Measurements from ENCODE around the gene CYB5R2.

The CYB5R2 gene

GRCh38 chr11:7651140-7651551, 22.2 kb downstream of the CYB5R2 start:
- Histone ChIP-seq H3K27ac (ENCODE audit: low read length) (no peak overlapping the region), H3K4me3 (ENCODE audit: low read length) (no peak overlapping the region), H3K9ac (ENCODE audit: low read length) (no peak overlapping the region), H3K27me3 (ENCODE audit: control insufficient read depth, insufficient read depth, low read length) (no peaks in the 10 kb centered on the region), H3K4me1 (ENCODE audit: control insufficient read depth, low read depth, low read length) (no peaks in the 10 kb centered on the region), H3K9me3 (ENCODE audit: control insufficient read depth, low read depth, low read length) (no peaks in the 10 kb centered on the region), H3K36me3 (ENCODE audit: control insufficient read depth, low read depth, low read length) (no peaks in the 10 kb centered on the region)

GRCh38 chr11:7648264-7648663, 25.0 kb downstream of the CYB5R2 start:
- H3K4me3 ChIP-seq (ENCODE audit: low read length): no peak overlapping the region
- H3K9me3 ChIP-seq (ENCODE audit: control insufficient read depth, low read depth, low read length): no peaks in the 10 kb centered on the region
- no peaks in the 10 kb centered on the region for H3K36me3 ChIP-seq (ENCODE audit: control insufficient read depth, low read depth, low read length)
- H3K9ac ChIP-seq (ENCODE audit: low read length): no peak overlapping the region
- H3K27me3 ChIP-seq (ENCODE audit: control insufficient read depth, insufficient read depth, low read length): no peaks in the 10 kb centered on the region
- no peak overlapping the region for H3K27ac ChIP-seq (ENCODE audit: low read length)
- H3K4me1 ChIP-seq (ENCODE audit: control insufficient read depth, low read depth, low read length): no peaks in the 10 kb centered on the region

- H3K4me1 ChIP-seq (ENCODE audit: control insufficient read depth, low read depth, low read length): no peaks in the 10 kb centered on the region
- H3K27me3 ChIP-seq (ENCODE audit: control insufficient read depth, insufficient read depth, low read length): no peaks in the 10 kb centered on the region
- no peak overlapping the region for H3K9ac ChIP-seq (ENCODE audit: low read length)
- no peaks in the 10 kb centered on the region for H3K36me3 ChIP-seq (ENCODE audit: control insufficient read depth, low read depth, low read length)
- H3K27ac ChIP-seq (ENCODE audit: low read length): no peak overlapping the region
- no peaks in the 10 kb centered on the region for H3K9me3 ChIP-seq (ENCODE audit: control insufficient read depth, low read depth, low read length)
- H3K4me3 ChIP-seq (ENCODE audit: low read length): no peak overlapping the region
Measured at GRCh38 chr11:7646866-7647265, 26.4 kb downstream of the CYB5R2 start.

GRCh38 chr11:7645206-7645605, 28.1 kb downstream of the CYB5R2 start:
- Histone ChIP-seq H3K27ac (ENCODE audit: low read length) (no peak overlapping the region), H3K4me3 (ENCODE audit: low read length) (no peak overlapping the region), H3K36me3 (ENCODE audit: control insufficient read depth, low read depth, low read length) (no peaks in the 10 kb centered on the region), H3K9ac (ENCODE audit: low read length) (no peak overlapping the region), H3K4me1 (ENCODE audit: control insufficient read depth, low read depth, low read length) (no peaks in the 10 kb centered on the region), H3K27me3 (ENCODE audit: control insufficient read depth, insufficient read depth, low read length) (no peaks in the 10 kb centered on the region), H3K9me3 (ENCODE audit: control insufficient read depth, low read depth, low read length) (no peaks in the 10 kb centered on the region)

GRCh38 chr11:7643314-7643713, 30.0 kb downstream of the CYB5R2 start:
- Histone ChIP-seq H3K4me3 (ENCODE audit: low read length) (no peak overlapping the region), H3K27ac (ENCODE audit: low read length) (no peak overlapping the region), H3K9me3 (ENCODE audit: control insufficient read depth, low read depth, low read length) (no peaks in the 10 kb centered on the region), H3K9ac (ENCODE audit: low read length) (no peak overlapping the region), H3K36me3 (ENCODE audit: control insufficient read depth, low read depth, low read length) (no peaks in the 10 kb centered on the region), H3K4me1 (ENCODE audit: control insufficient read depth, low read depth, low read length) (no peaks in the 10 kb centered on the region), H3K27me3 (ENCODE audit: control insufficient read depth, insufficient read depth, low read length) (no peaks in the 10 kb centered on the region)

GRCh38 chr11:7642747-7643146, 30.6 kb downstream of the CYB5R2 start:
- H3K27me3 ChIP-seq (ENCODE audit: control insufficient read depth, insufficient read depth, low read length): no peaks in the 10 kb centered on the region
- H3K4me3 ChIP-seq (ENCODE audit: low read length): no peak overlapping the region
- H3K9ac ChIP-seq (ENCODE audit: low read length): no peak overlapping the region
- no peak overlapping the region for H3K27ac ChIP-seq (ENCODE audit: low read length)
- no peaks in the 10 kb centered on the region for H3K36me3 ChIP-seq (ENCODE audit: control insufficient read depth, low read depth, low read length)
- H3K4me1 ChIP-seq (ENCODE audit: control insufficient read depth, low read depth, low read length): no peaks in the 10 kb centered on the region
- no peaks in the 10 kb centered on the region for H3K9me3 ChIP-seq (ENCODE audit: control insufficient read depth, low read depth, low read length)

- no peak overlapping the region for H3K4me3 ChIP-seq (ENCODE audit: low read length)
- H3K9ac ChIP-seq (ENCODE audit: low read length): no peak overlapping the region
- H3K27me3 ChIP-seq (ENCODE audit: control insufficient read depth, insufficient read depth, low read length): no peaks in the 10 kb centered on the region
- no peaks in the 10 kb centered on the region for H3K36me3 ChIP-seq (ENCODE audit: control insufficient read depth, low read depth, low read length)
- no peak overlapping the region for H3K27ac ChIP-seq (ENCODE audit: low read length)
- peaks cover 5% of the 10 kb centered on the region for H3K4me1 ChIP-seq (ENCODE audit: control insufficient read depth, low read depth, low read length)
- no peaks in the 10 kb centered on the region for H3K9me3 ChIP-seq (ENCODE audit: control insufficient read depth, low read depth, low read length)
Measured at GRCh38 chr11:7640816-7641215, 32.5 kb downstream of the CYB5R2 start.

- no peaks in the 10 kb centered on the region for H3K27me3 ChIP-seq (ENCODE audit: control insufficient read depth, insufficient read depth, low read length)
- H3K36me3 ChIP-seq (ENCODE audit: control insufficient read depth, low read depth, low read length): no peaks in the 10 kb centered on the region
- peaks cover 5% of the 10 kb centered on the region for H3K4me1 ChIP-seq (ENCODE audit: control insufficient read depth, low read depth, low read length)
- no peak overlapping the region for H3K9ac ChIP-seq (ENCODE audit: low read length)
- H3K4me3 ChIP-seq (ENCODE audit: low read length): no peak overlapping the region
- no peaks in the 10 kb centered on the region for H3K9me3 ChIP-seq (ENCODE audit: control insufficient read depth, low read depth, low read length)
- no peak overlapping the region for H3K27ac ChIP-seq (ENCODE audit: low read length)
Measured at GRCh38 chr11:7639643-7640025, 33.7 kb downstream of the CYB5R2 start.

- Histone ChIP-seq H3K9me3 (ENCODE audit: control insufficient read depth, low read depth, low read length) (no peaks in the 10 kb centered on the region), H3K27ac (ENCODE audit: low read length) (no peak overlapping the region), H3K36me3 (ENCODE audit: control insufficient read depth, low read depth, low read length) (no peaks in the 10 kb centered on the region), H3K4me1 (ENCODE audit: control insufficient read depth, low read depth, low read length) (peaks cover 5% of the 10 kb centered on the region), H3K9ac (ENCODE audit: low read length) (no peak overlapping the region), H3K4me3 (ENCODE audit: low read length) (no peak overlapping the region), H3K27me3 (ENCODE audit: control insufficient read depth, insufficient read depth, low read length) (no peaks in the 10 kb centered on the region)
Measured at GRCh38 chr11:7638710-7639642, 34.3 kb downstream of the CYB5R2 start.

- H3K9ac ChIP-seq (ENCODE audit: low read length): no peak overlapping the region
- H3K9me3 ChIP-seq (ENCODE audit: control insufficient read depth, low read depth, low read length): no peaks in the 10 kb centered on the region
- no peaks in the 10 kb centered on the region for H3K36me3 ChIP-seq (ENCODE audit: control insufficient read depth, low read depth, low read length)
- H3K27me3 ChIP-seq (ENCODE audit: control insufficient read depth, insufficient read depth, low read length): no peaks in the 10 kb centered on the region
- H3K4me1 ChIP-seq (ENCODE audit: control insufficient read depth, low read depth, low read length): peaks cover 5% of the 10 kb centered on the region
- no peak overlapping the region for H3K27ac ChIP-seq (ENCODE audit: low read length)
- H3K4me3 ChIP-seq (ENCODE audit: low read length): no peak overlapping the region
Measured at GRCh38 chr11:7637447-7638157, 35.7 kb downstream of the CYB5R2 start.

GRCh38 chr11:7636350-7636749, 37.0 kb downstream of the CYB5R2 start:
- H3K36me3 ChIP-seq (ENCODE audit: control insufficient read depth, low read depth, low read length): no peaks in the 10 kb centered on the region
- H3K27ac ChIP-seq (ENCODE audit: low read length): no peak overlapping the region
- H3K9ac ChIP-seq (ENCODE audit: low read length): no peak overlapping the region

More at GRCh38 chr11:7636350-7636749, 37.0 kb downstream of the CYB5R2 start:
- H3K9me3 ChIP-seq (ENCODE audit: control insufficient read depth, low read depth, low read length): no peaks in the 10 kb centered on the region
- H3K27me3 ChIP-seq (ENCODE audit: control insufficient read depth, insufficient read depth, low read length): no peaks in the 10 kb centered on the region
- H3K4me3 ChIP-seq (ENCODE audit: low read length): no peak overlapping the region
- peaks cover 5% of the 10 kb centered on the region for H3K4me1 ChIP-seq (ENCODE audit: control insufficient read depth, low read depth, low read length)
